GM12873 (cell line): Measurements from ENCODE around the gene OR13J1.

Experiments used
- TF ChIP-seq, protein P1 (sequence below): IDR thresholded peaks from 2 replicates; pipeline ENCODE4 v1.5.1; 2012; ENCODE audit warnings: low read depth, mild to moderate bottlenecking, moderate library complexity, low read length, control low read depth; ENCODE audit not compliant: insufficient read depth; ENCODE audit errors: missing control alignments

The OR13J1 gene

DNA sequence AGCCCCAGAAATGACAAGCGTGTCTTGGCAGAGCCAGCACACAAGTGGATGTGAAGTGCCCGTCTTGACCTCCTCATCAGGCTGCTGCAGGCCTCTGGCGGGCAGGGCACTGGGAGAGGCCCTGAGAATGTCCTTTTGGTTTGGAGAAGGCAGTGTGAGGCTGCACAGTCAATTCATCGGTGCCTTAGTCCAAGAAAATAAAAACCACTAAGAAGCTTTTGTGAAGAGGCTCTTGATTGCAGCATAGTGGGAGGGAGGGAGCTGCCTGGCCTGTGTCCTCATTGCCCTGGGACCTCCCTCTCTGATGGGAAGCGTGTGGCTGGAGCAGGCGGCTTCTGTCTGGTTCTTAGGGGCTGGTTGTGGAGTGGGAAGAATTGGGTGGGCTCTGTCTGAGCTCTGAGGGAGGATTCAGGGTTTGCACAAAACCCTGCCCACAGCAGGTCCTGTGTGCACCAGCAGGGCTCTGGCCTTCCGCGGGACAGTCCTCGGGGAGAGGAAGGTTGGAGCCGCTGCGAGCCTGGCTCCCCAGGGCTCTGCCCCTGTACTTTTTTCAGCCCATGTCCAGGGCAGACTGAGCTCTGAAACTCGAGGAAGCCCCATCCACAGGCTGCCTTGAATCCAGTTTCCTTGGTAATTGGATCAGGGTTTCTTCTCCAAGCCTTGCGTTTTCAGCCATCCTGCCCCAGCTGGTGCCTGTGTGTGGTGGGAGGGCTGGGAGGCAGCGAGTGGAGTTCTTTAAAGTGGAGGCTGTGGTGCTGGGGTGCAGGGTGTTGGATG, 36.9 kb upstream of the OR13J1 start:
- TF ChIP-seq, protein P1, sequence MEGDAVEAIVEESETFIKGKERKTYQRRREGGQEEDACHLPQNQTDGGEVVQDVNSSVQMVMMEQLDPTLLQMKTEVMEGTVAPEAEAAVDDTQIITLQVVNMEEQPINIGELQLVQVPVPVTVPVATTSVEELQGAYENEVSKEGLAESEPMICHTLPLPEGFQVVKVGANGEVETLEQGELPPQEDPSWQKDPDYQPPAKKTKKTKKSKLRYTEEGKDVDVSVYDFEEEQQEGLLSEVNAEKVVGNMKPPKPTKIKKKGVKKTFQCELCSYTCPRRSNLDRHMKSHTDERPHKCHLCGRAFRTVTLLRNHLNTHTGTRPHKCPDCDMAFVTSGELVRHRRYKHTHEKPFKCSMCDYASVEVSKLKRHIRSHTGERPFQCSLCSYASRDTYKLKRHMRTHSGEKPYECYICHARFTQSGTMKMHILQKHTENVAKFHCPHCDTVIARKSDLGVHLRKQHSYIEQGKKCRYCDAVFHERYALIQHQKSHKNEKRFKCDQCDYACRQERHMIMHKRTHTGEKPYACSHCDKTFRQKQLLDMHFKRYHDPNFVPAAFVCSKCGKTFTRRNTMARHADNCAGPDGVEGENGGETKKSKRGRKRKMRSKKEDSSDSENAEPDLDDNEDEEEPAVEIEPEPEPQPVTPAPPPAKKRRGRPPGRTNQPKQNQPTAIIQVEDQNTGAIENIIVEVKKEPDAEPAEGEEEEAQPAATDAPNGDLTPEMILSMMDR, result no peak

DNA sequence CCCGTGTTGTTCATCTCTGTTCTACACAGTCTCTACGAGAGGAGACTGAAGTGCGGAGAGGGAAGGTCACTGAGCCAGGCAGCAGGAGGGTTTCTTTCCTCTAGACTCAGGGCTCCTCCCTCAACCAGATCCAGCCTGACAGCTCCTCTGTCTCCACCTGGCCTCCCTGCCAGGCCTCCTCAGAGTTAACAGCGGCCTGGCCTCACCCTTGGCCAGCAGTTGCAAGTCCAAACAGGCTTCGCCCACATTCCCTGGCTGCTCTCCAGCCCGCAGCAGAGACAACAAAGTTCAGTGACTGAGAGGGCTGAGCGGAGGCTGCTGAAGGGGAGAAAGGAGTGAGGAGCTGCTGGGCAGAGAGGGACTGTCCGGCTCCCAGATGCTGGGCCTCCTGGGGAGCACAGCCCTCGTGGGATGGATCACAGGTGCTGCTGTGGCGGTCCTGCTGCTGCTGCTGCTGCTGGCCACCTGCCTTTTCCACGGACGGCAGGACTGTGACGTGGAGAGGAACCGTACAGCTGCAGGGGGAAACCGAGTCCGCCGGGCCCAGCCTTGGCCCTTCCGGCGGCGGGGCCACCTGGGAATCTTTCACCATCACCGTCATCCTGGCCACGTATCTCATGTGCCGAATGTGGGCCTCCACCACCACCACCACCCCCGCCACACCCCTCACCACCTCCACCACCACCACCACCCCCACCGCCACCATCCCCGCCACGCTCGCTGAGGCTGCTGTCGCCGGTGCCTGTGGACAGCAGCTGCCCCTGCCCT, 35.9 kb upstream of the OR13J1 start, which contains the start of gene HRCT1:
HRCT1 (plus strand) TSS at position 291 of the 768 bp plus-strand sequence; CDS start at position 377, 86 bp downstream.
- TF ChIP-seq, protein P1, result no peak

DNA sequence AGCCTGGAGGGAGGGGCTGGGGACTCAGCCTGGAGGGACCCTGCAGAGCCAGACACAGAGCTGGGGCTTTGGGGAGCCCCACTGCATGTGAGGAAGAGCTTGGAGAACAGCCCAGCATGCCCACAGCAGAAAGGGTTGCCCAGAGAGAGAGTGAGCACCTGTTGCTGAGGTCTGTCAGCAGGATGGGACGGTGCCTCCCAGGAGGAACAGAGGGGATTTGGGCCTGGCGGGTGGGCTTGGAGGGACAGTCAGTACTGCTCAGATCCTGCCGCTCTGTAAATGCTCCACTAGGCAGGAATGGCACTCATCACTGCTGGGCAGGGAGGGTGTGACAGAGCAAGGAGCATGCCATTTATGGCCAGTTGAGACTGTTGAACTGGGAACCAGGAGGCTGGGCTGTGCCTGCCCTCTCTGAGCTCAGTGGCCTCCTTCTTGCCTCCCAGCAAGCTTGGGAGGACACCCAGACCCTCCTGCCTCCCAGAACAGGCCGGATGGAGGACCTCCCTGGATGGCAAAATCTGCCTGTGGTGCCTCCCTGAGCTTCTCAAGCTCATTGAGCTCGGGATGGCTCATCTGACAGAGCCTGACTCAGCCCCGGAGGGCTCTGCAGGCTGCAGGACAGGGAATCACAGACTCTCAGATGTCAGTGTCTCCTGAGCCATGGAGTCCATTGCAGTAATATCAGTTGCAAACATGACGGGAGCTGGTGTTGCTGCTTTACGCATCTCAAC, 35.0 kb upstream of the OR13J1 start:
- TF ChIP-seq, protein P1, result no peak

DNA sequence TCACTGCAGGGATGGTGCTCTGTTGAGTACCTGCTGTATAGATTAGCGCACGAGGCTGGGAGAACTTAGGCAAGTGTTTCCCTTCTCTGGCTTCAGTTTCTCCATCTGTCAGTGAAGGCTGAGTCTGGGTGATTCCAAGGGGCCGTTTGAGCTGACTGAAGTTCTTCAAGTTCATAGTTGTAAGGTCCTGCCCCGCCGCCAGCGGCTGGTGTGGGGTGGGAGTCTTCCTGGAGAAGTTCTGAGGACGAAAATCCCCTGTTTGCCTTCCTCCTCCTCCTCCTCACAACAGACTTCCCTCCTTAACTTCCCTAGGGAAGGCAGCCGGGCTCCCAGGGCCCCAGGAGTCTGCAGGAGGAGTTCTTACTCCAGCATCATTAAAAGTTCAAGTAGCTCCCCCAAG, 34.1 kb upstream of the OR13J1 start:
- TF ChIP-seq, protein P1, result no peak

DNA sequence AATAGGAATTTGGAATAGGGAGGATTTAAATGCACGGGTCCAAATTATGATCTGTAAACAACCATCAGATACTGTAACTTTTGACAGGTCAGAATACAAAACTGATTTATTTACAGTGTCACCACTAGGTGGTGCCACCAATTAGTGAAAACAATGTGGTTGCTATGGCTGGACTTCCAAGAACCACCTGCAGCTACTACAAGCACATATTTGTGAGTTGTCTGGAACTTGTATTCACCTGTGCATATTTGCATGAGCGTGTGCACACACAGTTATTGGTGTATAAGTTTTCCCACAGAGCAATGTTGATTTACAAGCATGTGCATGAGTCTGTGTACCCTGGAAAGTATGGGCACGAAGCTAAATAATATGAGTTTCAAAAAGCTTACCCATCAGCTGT, 32.8 kb upstream of the OR13J1 start:
- TF ChIP-seq, protein P1, result peak; percentile 66

DNA sequence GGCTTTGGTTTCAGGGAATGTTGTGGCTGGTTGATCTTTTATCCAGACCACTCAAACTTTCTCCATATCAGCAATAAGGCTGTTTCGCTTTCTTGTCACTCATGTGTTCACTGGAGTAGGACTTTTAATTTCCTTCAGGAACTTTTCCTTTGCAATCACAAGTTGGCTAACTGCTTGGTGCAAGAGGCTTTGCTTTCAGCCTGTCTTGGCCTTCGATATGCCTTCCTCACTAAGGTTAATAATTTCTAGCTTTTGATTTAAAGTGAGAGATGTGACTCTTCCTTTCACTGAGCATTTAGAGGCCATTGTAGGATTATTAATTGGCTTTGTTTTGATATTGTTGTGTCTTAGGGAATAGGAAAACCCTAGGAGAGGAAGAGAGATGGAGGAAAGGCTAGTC, 28.8 kb upstream of the OR13J1 start:
- TF ChIP-seq, protein P1, result no peak

DNA sequence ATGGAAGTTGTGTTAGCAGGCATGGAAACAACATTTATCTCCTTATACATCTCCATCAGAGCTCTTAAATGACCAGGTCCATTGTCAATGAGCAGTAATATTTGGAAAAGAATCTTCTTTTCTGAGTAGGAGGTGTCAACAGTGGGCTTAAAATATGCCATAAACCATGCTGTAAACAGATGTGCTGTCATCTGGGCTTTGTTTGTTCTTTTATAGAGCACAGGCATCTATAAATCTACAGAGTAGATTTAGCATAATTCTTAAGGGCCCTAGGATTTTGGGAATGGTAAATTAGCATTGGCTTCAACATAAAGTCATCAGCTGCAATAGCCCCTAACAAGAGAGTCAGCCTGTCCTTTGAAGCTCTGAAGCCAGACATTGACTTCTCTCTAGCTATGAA, 28.1 kb upstream of the OR13J1 start:
- TF ChIP-seq, protein P1, result no peak
